ENCODE measurements around the gene ZNF182. TPM values are rescaled to one million over a fixed set of nuclear protein-coding genes. Genes with fewer than 3 reads are reported as not detected.

Gene ZNF182
- total RNA-seq, 1 donor = 2.2 TPM

DNA sequence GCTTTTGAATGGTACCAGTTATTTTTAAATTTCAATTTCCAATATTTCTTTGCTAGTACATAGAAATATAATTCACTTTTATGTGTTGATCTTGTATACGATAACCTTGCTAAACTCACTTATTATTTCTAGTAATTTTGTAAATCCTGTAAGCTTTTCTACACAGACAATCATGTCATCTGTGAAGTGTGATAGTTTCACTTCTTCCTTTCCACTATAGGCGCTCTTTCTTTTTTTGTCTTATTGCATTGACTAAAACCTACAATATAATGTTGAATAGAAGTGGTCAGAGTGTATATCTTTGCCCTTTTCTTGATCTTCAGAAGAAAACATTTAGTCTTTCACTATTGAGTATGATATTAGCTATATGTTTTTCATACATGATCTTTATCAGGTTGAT is 76.6 kb downstream of the ZNF182 start:
- no peak for DNase-seq (ENCODE audit: low read depth in 2 of 3, low spot score in 2 of 3)

Other genes starting within 250 kb of the ZNF182 start
- gene ZNF81, start 167.1 kb downstream of the ZNF182 start, total RNA-seq = 3.8 TPM
- gene SPACA5, start 3.0 kb upstream of the ZNF182 start, total RNA-seq = not detected
- 1.3 TPM for gene ZNF630, start 67.7 kb upstream of the ZNF182 start, total RNA-seq
- gene SPACA5B, start 126.6 kb upstream of the ZNF182 start, total RNA-seq = not detected
- not detected for gene SSX5, start 192.8 kb upstream of the ZNF182 start, total RNA-seq

Measured in hematopoietic multipotent progenitor cell (in vitro differentiated cells).